C4-2B (cell line): ENCODE data around the gene SNX7.

ENCODE experiments used
- ZFX ChIP-seq: fragments of 450-650 bp; IDR thresholded peaks from 2 replicates; pipeline ENCODE4 v1.6.1; 2017
- TF ChIP-seq, protein P1 (sequence below): fragments of 450-650 bp; conservative IDR thresholded peaks from 2 replicates; pipeline ENCODE4 v1.5.1; 2017; ENCODE audit warnings: mild to moderate bottlenecking

GRCh38 chr1:98644510-98644909, 17.0 kb upstream of the SNX7 start:
- TF ChIP-seq, protein P1, sequence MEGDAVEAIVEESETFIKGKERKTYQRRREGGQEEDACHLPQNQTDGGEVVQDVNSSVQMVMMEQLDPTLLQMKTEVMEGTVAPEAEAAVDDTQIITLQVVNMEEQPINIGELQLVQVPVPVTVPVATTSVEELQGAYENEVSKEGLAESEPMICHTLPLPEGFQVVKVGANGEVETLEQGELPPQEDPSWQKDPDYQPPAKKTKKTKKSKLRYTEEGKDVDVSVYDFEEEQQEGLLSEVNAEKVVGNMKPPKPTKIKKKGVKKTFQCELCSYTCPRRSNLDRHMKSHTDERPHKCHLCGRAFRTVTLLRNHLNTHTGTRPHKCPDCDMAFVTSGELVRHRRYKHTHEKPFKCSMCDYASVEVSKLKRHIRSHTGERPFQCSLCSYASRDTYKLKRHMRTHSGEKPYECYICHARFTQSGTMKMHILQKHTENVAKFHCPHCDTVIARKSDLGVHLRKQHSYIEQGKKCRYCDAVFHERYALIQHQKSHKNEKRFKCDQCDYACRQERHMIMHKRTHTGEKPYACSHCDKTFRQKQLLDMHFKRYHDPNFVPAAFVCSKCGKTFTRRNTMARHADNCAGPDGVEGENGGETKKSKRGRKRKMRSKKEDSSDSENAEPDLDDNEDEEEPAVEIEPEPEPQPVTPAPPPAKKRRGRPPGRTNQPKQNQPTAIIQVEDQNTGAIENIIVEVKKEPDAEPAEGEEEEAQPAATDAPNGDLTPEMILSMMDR = no peak
- TF ChIP-seq ZFX = no peak
